ENCODE measurements around the gene RNF19B. TPM values are rescaled to one million over a fixed set of nuclear protein-coding genes. Genes with fewer than 3 reads are reported as not detected.

The RNF19B gene
- total and polyA plus RNA-seq, 2 of the 13 experiments (the other 11 are each of a cell fraction or from before 2014, with no cell fraction given), result 15.3 to 22.5 TPM

DNA sequence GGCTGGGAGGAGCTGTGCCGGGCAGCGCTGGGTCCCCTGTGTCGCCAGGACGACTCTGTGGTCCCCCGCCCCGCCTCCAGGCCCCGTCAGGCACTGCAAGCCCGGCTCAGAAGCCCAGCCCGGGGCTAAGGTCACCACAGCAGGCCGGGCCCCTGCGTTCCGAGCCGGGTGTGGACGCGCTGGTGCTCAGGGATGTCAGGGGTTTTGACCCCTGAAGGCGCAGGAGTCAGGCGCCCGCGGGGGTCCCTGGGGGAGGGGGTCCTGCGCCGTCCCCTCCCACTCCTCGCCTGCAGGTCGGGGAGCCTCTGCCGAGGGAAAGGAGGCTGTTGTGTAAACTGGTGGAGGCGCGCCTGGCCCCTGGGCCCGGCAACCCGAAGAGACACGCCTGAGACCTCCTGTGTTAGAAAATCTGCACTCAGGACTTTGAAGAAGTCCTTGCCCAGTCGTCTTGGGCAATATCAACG is 39.7 kb downstream of the RNF19B start (continued):
- TF ChIP-seq, protein P1, sequence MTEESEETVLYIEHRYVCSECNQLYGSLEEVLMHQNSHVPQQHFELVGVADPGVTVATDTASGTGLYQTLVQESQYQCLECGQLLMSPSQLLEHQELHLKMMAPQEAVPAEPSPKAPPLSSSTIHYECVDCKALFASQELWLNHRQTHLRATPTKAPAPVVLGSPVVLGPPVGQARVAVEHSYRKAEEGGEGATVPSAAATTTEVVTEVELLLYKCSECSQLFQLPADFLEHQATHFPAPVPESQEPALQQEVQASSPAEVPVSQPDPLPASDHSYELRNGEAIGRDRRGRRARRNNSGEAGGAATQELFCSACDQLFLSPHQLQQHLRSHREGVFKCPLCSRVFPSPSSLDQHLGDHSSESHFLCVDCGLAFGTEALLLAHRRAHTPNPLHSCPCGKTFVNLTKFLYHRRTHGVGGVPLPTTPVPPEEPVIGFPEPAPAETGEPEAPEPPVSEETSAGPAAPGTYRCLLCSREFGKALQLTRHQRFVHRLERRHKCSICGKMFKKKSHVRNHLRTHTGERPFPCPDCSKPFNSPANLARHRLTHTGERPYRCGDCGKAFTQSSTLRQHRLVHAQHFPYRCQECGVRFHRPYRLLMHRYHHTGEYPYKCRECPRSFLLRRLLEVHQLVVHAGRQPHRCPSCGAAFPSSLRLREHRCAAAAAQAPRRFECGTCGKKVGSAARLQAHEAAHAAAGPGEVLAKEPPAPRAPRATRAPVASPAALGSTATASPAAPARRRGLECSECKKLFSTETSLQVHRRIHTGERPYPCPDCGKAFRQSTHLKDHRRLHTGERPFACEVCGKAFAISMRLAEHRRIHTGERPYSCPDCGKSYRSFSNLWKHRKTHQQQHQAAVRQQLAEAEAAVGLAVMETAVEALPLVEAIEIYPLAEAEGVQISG (CRISPR knock-in tag; IDR thresholded peaks at IDR 0.05), result 0 out of 2 replicates have a peak, but pooled peaks have one; percentile 11
- no peak for TF ChIP-seq KLF9 (CRISPR knock-in tag; IDR thresholded peaks at IDR 0.05; ENCODE audit: low read depth)
- TF ChIP-seq, protein P2, sequence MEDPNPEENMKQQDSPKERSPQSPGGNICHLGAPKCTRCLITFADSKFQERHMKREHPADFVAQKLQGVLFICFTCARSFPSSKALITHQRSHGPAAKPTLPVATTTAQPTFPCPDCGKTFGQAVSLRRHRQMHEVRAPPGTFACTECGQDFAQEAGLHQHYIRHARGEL (CRISPR knock-in tag; IDR thresholded peaks at IDR 0.05), result no peak
- no peak for TF ChIP-seq NR3C1 (CRISPR knock-in tag; IDR thresholded peaks at IDR 0.05)
- no peak for TF ChIP-seq SRY (CRISPR knock-in tag; IDR thresholded peaks at IDR 0.05)
- TF ChIP-seq, protein P3, sequence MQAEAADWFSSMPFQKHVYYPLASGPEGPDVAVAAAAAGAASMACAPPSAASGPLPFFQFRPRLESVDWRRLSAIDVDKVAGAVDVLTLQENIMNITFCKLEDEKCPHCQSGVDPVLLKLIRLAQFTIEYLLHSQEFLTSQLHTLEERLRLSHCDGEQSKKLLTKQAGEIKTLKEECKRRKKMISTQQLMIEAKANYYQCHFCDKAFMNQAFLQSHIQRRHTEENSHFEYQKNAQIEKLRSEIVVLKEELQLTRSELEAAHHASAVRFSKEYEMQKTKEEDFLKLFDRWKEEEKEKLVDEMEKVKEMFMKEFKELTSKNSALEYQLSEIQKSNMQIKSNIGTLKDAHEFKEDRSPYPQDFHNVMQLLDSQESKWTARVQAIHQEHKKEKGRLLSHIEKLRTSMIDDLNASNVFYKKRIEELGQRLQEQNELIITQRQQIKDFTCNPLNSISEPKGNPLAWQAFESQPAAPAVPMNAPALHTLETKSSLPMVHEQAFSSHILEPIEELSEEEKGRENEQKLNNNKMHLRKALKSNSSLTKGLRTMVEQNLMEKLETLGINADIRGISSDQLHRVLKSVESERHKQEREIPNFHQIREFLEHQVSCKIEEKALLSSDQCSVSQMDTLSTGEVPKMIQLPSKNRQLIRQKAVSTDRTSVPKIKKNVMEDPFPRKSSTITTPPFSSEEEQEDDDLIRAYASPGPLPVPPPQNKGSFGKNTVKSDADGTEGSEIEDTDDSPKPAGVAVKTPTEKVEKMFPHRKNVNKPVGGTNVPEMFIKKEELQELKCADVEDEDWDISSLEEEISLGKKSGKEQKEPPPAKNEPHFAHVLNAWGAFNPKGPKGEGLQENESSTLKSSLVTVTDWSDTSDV (CRISPR knock-in tag; IDR thresholded peaks at IDR 0.05), result no peak
- peak; percentile 12; the same call in 1 of the 2 replicates for TF ChIP-seq BCL6 (CRISPR knock-in tag; IDR thresholded peaks at IDR 0.05)
- no peak for TF ChIP-seq TCF7 (IDR thresholded peaks at IDR 0.05; ENCODE audit: low read depth)
- TF ChIP-seq SP140L (CRISPR knock-in tag; IDR thresholded peaks at IDR 0.05; ENCODE audit: borderline replicate concordance), result no peak
- no peak for TF ChIP-seq SMAD1 (CRISPR knock-in tag; IDR thresholded peaks at IDR 0.05; ENCODE audit: borderline replicate concordance, low read depth)
- no peak for TF ChIP-seq NFYB (CRISPR knock-in tag; IDR thresholded peaks at IDR 0.05)
- peak in 1 of 2 experiments; percentile 58; a peak in 2 of 4 replicates for TF ChIP-seq NR2F1 (CRISPR knock-in tag; IDR thresholded peaks at IDR 0.05)
- TF ChIP-seq, protein P4, sequence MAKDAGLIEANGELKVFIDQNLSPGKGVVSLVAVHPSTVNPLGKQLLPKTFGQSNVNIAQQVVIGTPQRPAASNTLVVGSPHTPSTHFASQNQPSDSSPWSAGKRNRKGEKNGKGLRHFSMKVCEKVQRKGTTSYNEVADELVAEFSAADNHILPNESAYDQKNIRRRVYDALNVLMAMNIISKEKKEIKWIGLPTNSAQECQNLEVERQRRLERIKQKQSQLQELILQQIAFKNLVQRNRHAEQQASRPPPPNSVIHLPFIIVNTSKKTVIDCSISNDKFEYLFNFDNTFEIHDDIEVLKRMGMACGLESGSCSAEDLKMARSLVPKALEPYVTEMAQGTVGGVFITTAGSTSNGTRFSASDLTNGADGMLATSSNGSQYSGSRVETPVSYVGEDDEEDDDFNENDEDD (CRISPR knock-in tag; IDR thresholded peaks at IDR 0.05; ENCODE audit: borderline replicate concordance), result no peak
- no peak for TF ChIP-seq ZNF326 (CRISPR knock-in tag; IDR thresholded peaks at IDR 0.05; ENCODE audit: borderline replicate concordance)
- no peak for TF ChIP-seq SMYD3 (CRISPR knock-in tag; IDR thresholded peaks at IDR 0.05)
- TF ChIP-seq ZNF44 (CRISPR knock-in tag; IDR thresholded peaks at IDR 0.05), result no peak
- TF ChIP-seq ZBTB3 (CRISPR knock-in tag; IDR thresholded peaks at IDR 0.05; ENCODE audit: borderline replicate concordance, low read depth), result no peak
- 0 out of 2 replicates have a peak, but pooled peaks have one; percentile 40 for TF ChIP-seq PCBP1 (IDR thresholded peaks at IDR 0.05; ENCODE audit: borderline replicate concordance, low read depth, low read length)
- no peak for TF ChIP-seq ZNF317 (CRISPR knock-in tag; IDR thresholded peaks at IDR 0.05)
- no peak for TF ChIP-seq STAT5B (CRISPR knock-in tag; IDR thresholded peaks at IDR 0.05)
- no peak for TF ChIP-seq ZNF331 (CRISPR knock-in tag; IDR thresholded peaks at IDR 0.05)
- TF ChIP-seq ZSCAN25 (CRISPR knock-in tag; IDR thresholded peaks at IDR 0.05), result no peak
- TF ChIP-seq FOSL1 (CRISPR knock-in tag; IDR thresholded peaks at IDR 0.05; ENCODE audit: borderline replicate concordance), result no peak
- TF ChIP-seq NR2F6 (IDR thresholded peaks at IDR 0.05), result peak; percentile 16; the same call in 1 of the 2 replicates
- TF ChIP-seq NR2F6 (CRISPR knock-in tag; IDR thresholded peaks at IDR 0.05), result peak; percentile 67
- TF ChIP-seq ZBTB8A (CRISPR knock-in tag; IDR thresholded peaks at IDR 0.05; ENCODE audit: borderline replicate concordance, low read depth), result no peak
- TF ChIP-seq ZNF550 (CRISPR knock-in tag; IDR thresholded peaks at IDR 0.05; ENCODE audit: borderline replicate concordance), result no peak
